Activated naive CD4-positive, alpha-beta T cell treated with anti-CD3 and anti-CD28 coated beads, Interleukin-2, amount 10 ng/mL, durations not matched to agents 5 hours and 36 hours (primary cell): ENCODE data around the gene SBK3. TPM values are rescaled to one million over a fixed set of nuclear protein-coding genes. Genes with fewer than 3 reads are reported as not detected.

Source experiments
- total RNA-seq, 2 experiments: library from RNA; stranded (reverse); gene quantifications; one replicate each; pipeline ENCODE4 v1.2.3, GENCODE V29; 2021

The SBK3 gene
- not detected for total RNA-seq

DNA sequence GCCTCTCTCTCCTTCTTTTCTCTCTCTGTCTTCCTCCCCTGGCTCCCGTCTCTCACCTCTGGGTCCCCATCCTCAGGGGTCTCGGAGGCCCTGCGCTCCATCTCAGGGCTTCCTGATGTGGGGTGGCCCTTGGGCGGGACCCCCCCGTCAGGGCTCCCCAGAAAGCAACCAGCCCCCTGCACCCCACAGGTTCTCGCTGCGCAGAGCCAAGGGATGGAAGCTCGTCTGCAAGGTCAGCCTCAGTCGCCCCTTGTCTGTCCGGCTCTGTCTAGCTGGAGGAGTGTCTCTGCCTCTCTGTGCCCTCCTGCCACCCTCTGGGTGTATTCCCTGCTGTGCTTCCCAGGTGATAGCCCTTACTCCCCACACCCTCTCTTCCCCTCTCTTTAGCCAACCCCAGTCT is at the start of gene SBK3:
SBK3 (minus strand) TSS at position 101 of the 400 bp plus-strand sequence; CDS start at position 101, 0 bp downstream.

DNA sequence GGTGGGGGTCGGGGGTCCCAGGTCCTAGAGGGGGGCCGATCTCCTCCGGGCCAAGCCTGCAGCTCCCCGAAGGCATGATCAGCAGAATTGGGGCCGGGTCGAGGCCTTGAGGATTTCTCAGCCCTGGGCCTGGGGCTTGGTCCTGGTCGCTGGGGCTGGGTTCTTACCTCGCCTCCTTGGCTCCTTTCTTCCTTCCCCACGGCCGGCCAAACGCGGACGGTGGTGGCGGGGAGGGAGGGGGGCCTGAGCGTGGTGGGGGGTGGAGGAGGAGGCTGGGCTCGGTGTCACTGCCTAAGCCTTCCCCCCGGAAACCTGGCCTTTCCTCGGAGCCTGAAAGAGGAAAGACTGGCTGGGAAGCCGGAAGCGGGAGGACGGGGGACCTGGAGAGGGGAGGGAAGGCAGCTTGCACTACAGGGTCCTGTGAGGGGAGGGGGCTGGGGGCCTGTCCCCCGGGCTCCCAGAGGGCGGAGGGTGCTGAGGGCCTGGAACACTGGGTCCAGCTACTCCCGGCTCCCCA is 35.3 kb upstream of the SBK3 start, which contains the start of gene ZNF579:
ZNF579 (minus strand) TSS at position 221 of the 517 bp plus-strand sequence. CDS start 1,209 bp downstream, outside the sequence.

DNA sequence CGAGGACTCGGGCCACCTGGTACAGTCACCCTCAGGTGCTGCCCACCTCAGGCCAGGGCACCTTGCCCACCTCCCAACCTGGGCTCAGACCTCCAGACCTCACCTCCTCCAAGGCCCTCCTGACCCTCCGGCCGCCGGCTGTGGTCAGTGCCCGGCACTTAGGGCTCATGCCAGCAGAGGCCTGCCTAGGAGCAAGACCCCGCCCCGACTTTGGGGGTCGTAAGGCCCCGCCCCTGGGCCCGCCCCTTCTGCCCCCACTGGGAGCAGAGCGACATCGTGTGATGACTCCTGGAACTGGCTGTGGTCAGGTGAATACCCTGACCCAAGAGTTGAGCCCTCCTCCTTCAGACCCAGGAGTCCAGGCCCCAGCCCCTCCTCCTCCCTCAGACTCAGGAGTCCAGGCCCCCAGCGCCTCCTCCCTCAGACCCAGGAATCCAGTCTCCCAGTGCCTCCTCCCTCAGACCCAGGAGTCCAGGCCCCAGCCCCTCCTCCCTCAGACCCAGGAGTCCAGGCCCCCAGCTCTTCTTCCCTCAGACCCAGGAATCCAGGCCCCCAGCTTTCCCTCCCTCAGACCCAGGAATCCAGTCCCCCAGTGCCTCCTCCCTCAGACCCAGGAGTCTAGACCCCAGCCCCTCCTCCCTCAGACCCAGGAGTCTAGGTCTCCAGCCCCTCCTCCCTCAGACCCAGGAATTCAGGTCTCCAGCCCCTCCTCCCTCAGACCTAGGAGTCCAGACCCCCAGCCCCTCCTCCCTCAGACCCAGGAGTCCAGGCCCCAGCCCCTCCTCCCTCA is 8.2 kb downstream of the SBK3 start, which contains the start of gene SBK2:
SBK2 (minus strand) TSS at position 183 of the 790 bp plus-strand sequence. CDS start 839 bp downstream, outside the sequence.

Other genes starting within 250 kb of the SBK3 start
- under 1 TPM in 1 of 2 experiments, not detected in 1; 0.29 TPM for gene TMEM150B, start 220.2 kb downstream of the SBK3 start, total RNA-seq
- gene KMT5C, start 205.7 kb downstream of the SBK3 start, total RNA-seq: 10 to 100 TPM; 24.2 to 25.6 TPM
- under 1 TPM in 1 of 2 experiments, not detected in 1; 0.14 TPM for gene COX6B2, start 190.8 kb downstream of the SBK3 start, total RNA-seq
- gene GARIN5B, start 182.3 kb downstream of the SBK3 start, total RNA-seq: not detected
- gene IL11, start 175.1 kb downstream of the SBK3 start, total RNA-seq: under 1 TPM; 0.15 to 0.29 TPM
- not detected for gene TMEM190, start 168.7 kb downstream of the SBK3 start, total RNA-seq
- gene TMEM238, start 161.3 kb downstream of the SBK3 start, total RNA-seq: 10 to 100 TPM; 28.2 to 31.1 TPM
- 1,000 to 10,000 TPM; 3,962 to 3,998 TPM for gene RPL28, start 159.6 kb downstream of the SBK3 start, total RNA-seq
- 100 to 1,000 TPM; 146 to 148 TPM for gene UBE2S, start 137.8 kb downstream of the SBK3 start, total RNA-seq
- not detected for gene SHISA7, start 102.2 kb downstream of the SBK3 start, total RNA-seq
- gene ISOC2, start 83.9 kb downstream of the SBK3 start, total RNA-seq: 10 to 100 TPM; 15.7 to 16.6 TPM
- not detected for gene C19orf85, start 80.8 kb downstream of the SBK3 start, total RNA-seq
- gene ZNF628, start 68.9 kb downstream of the SBK3 start, total RNA-seq: 10 to 100 TPM in 1 of 2 experiments, 1 to 10 TPM in 1; 8.2 to 11.3 TPM
- gene NAT14, start 60.4 kb downstream of the SBK3 start, total RNA-seq: 1 to 10 TPM; 8.7 to 8.8 TPM
- under 1 TPM; 0.12 to 0.53 TPM for gene SSC5D, start 57.1 kb downstream of the SBK3 start, total RNA-seq
- gene SBK2, start 8.4 kb downstream of the SBK3 start, total RNA-seq: not detected
- gene ZNF579, start 35.3 kb upstream of the SBK3 start, total RNA-seq: 1 to 10 TPM; 6.4 to 7.8 TPM
- gene FIZ1, start 54.0 kb upstream of the SBK3 start, total RNA-seq: 10 to 100 TPM; 14.7 to 16.3 TPM
- 10 to 100 TPM; 33.7 to 35.0 TPM for gene ZNF524, start 54.7 kb upstream of the SBK3 start, total RNA-seq
- 10 to 100 TPM; 16.1 to 16.2 TPM for gene ZNF865, start 60.1 kb upstream of the SBK3 start, total RNA-seq
- gene ZNF784, start 79.0 kb upstream of the SBK3 start, total RNA-seq: 1 to 10 TPM; 7.2 to 8.1 TPM
- 10 to 100 TPM; 41.8 to 50.6 TPM for gene ZNF580, start 95.5 kb upstream of the SBK3 start, total RNA-seq
- 10 to 100 TPM; 39.1 to 39.3 TPM for gene ZNF581, start 98.1 kb upstream of the SBK3 start, total RNA-seq
- 1 to 10 TPM; 8.8 to 8.9 TPM for gene CCDC106, start 102.7 kb upstream of the SBK3 start, total RNA-seq
- gene U2AF2, start 109.5 kb upstream of the SBK3 start, total RNA-seq: 100 to 1,000 TPM; 221 to 225 TPM
- 10 to 100 TPM; 55.7 to 56.8 TPM for gene EPN1, start 129.7 kb upstream of the SBK3 start, total RNA-seq
- not detected for gene NLRP9, start 192.9 kb upstream of the SBK3 start, total RNA-seq
- gene RFPL4A, start 213.6 kb upstream of the SBK3 start, total RNA-seq: not detected
- gene RFPL4AL1, start 223.6 kb upstream of the SBK3 start, total RNA-seq: not detected